Measurements from ENCODE around the gene IRX4.

Gene IRX4

DNA sequence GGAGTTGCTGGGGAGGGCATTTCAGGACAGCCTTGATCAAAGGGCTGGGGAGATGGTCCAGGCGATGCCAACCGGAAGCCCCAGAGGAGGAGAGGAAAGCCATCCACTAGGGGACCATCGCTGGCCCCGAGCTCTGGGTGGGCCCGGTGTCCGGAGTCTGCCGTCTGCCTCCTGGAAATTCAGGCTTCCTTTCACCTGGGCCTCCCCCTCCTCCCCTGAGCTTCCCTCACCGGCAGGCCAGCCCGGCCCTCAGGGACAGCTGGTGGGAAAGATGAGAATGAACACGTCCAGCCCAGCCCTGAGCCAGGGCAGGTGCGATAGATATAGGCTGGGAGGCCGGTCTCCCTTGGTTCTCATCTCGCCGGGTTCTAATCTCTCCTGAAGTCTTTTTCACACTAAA is 17.2 kb downstream of the IRX4 start:
- no peak overlapping the region for H3K4me2 ChIP-seq (ENCODE audit: insufficient read depth, low read length)
- no peaks in the 10 kb centered on the region for H3K4me1 ChIP-seq (ENCODE audit: insufficient read depth, low read length)
- no peaks in the 10 kb centered on the region; the same call in 1 of the 2 replicates for H4K20me1 ChIP-seq (ENCODE audit: insufficient read depth, low read length)
- H3K4me3 ChIP-seq (ENCODE audit: low read depth in 1 of 2, low read length in 2 of 2), result no peak overlapping the region
- peaks cover 9% of the 10 kb centered on the region for H3K27me3 ChIP-seq (ENCODE audit: insufficient read depth, low read length, poor library complexity)
- TF ChIP-seq, protein P1, sequence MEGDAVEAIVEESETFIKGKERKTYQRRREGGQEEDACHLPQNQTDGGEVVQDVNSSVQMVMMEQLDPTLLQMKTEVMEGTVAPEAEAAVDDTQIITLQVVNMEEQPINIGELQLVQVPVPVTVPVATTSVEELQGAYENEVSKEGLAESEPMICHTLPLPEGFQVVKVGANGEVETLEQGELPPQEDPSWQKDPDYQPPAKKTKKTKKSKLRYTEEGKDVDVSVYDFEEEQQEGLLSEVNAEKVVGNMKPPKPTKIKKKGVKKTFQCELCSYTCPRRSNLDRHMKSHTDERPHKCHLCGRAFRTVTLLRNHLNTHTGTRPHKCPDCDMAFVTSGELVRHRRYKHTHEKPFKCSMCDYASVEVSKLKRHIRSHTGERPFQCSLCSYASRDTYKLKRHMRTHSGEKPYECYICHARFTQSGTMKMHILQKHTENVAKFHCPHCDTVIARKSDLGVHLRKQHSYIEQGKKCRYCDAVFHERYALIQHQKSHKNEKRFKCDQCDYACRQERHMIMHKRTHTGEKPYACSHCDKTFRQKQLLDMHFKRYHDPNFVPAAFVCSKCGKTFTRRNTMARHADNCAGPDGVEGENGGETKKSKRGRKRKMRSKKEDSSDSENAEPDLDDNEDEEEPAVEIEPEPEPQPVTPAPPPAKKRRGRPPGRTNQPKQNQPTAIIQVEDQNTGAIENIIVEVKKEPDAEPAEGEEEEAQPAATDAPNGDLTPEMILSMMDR (IDR thresholded peaks at IDR 0.05; ENCODE audit: borderline replicate concordance, extremely low read depth, low read length, poor library complexity, severe bottlenecking), result no peak
- TF ChIP-seq EZH2 (IDR thresholded peaks at IDR 0.05; ENCODE audit: borderline replicate concordance, low read depth, low read length, severe bottlenecking), result no peak
- no peaks in the 10 kb centered on the region for H3K36me3 ChIP-seq (ENCODE audit: insufficient read depth, low read length)
- H2AFZ ChIP-seq (ENCODE audit: low read depth, low read length), result no peak overlapping the region
- H3K27ac ChIP-seq (ENCODE audit: low read length), result no peak overlapping the region
- DNase-seq (no peak), ATAC-seq (ENCODE audit: insufficient read depth, low read depth) (no peak)
- peaks cover 6% of the 10 kb centered on the region for H3K9me3 ChIP-seq (ENCODE audit: insufficient read depth, low read length, severe bottlenecking)
- H3K79me2 ChIP-seq (ENCODE audit: insufficient read depth, low read length), result no peaks in the 10 kb centered on the region
- no peak overlapping the region for H3K9ac ChIP-seq (ENCODE audit: low read depth, low read length)

DNA sequence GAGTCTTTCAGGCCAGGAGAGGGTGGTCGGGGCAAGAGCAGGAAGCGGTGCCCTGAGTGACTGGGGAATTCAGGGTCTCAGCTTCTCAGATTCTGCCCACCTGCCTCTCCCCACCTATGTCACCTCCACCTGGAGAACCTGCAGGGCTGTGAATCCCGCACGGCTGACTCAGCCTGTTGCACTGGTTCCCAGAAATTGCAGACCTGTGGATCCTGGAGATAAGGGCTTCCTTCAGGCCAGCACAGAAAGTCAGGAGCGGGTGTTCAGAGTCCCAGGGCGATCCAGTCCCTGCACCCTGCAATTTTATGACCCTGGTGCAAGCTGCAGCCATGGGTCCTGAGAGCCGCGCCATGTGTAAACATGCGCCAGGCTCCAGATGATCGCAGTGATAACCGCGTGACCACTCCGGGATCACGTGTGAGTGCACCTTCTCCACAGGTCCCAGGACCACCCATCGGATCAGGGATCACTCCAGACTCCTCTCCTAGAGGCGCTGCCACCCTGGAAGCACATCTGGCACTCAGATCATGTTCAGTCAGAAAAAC is 17.8 kb downstream of the IRX4 start:
- no peak overlapping the region for H3K27ac ChIP-seq (ENCODE audit: low read length)
- no peak for DNase-seq
- no peak overlapping the region for H3K4me2 ChIP-seq (ENCODE audit: insufficient read depth, low read length)
- H3K9me3 ChIP-seq (ENCODE audit: insufficient read depth, low read length, severe bottlenecking), result peaks cover under 1% of the 10 kb centered on the region
- peaks cover 9% of the 10 kb centered on the region for H3K27me3 ChIP-seq (ENCODE audit: insufficient read depth, low read length, poor library complexity)
- H2AFZ ChIP-seq (ENCODE audit: low read depth, low read length), result no peak overlapping the region
- no peak for ATAC-seq (ENCODE audit: insufficient read depth, low read depth)
- TF ChIP-seq EZH2 (IDR thresholded peaks at IDR 0.05; ENCODE audit: borderline replicate concordance, low read depth, low read length, severe bottlenecking), result no peak
- TF ChIP-seq, protein P1 (IDR thresholded peaks at IDR 0.05; ENCODE audit: borderline replicate concordance, extremely low read depth, low read length, poor library complexity, severe bottlenecking), result no peak
- H3K4me1 ChIP-seq (ENCODE audit: insufficient read depth, low read length), result no peaks in the 10 kb centered on the region
- no peaks in the 10 kb centered on the region for H3K36me3 ChIP-seq (ENCODE audit: insufficient read depth, low read length)
- H3K79me2 ChIP-seq (ENCODE audit: insufficient read depth, low read length), result no peaks in the 10 kb centered on the region
- no peak overlapping the region for H3K9ac ChIP-seq (ENCODE audit: low read depth, low read length)
- no peak overlapping the region for H3K4me3 ChIP-seq (ENCODE audit: low read depth in 1 of 2, low read length in 2 of 2)
- H4K20me1 ChIP-seq (ENCODE audit: insufficient read depth, low read length), result no peaks in the 10 kb centered on the region

DNA sequence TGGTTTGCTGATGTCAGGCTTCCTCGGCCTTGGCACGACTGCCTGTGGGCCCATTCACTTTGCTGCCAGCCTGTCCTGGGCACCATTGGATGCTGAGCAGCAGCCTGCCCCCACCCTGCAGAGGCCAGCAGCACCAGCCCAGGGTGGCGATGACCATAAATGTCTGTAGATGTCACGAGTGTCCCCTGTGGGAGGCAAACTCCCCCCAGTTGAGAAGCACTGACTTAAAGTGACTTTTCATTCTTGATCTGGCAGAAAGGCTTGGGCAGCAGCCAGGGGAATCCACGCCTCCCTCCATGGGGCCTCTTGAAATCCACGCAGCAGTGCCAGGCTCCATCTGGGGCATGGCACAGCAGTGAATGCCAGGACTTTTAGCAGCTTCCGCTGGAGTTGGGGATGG is 21.8 kb downstream of the IRX4 start:
- no peaks in the 10 kb centered on the region for H3K9me3 ChIP-seq (ENCODE audit: insufficient read depth, low read length, severe bottlenecking)
- H3K4me1 ChIP-seq (ENCODE audit: insufficient read depth, low read length), result no peaks in the 10 kb centered on the region
- no peak for ATAC-seq (ENCODE audit: insufficient read depth, low read depth)
- H3K27ac ChIP-seq (ENCODE audit: low read length), result no peak overlapping the region
- H3K4me3 ChIP-seq (ENCODE audit: low read depth in 1 of 2, low read length in 2 of 2), result no peak overlapping the region
- H3K79me2 ChIP-seq (ENCODE audit: insufficient read depth, low read length), result no peaks in the 10 kb centered on the region
- no peak overlapping the region for H3K4me2 ChIP-seq (ENCODE audit: insufficient read depth, low read length)
- H3K9ac ChIP-seq (ENCODE audit: low read depth, low read length), result no peak overlapping the region
- H2AFZ ChIP-seq (ENCODE audit: low read depth, low read length), result no peak overlapping the region
- H3K27me3 ChIP-seq (ENCODE audit: insufficient read depth, low read length, poor library complexity), result peaks cover 8% of the 10 kb centered on the region
- no peaks in the 10 kb centered on the region for H4K20me1 ChIP-seq (ENCODE audit: insufficient read depth, low read length)
- no peak for DNase-seq
- H3K36me3 ChIP-seq (ENCODE audit: insufficient read depth, low read length), result no peaks in the 10 kb centered on the region
- TF ChIP-seq, protein P1 (IDR thresholded peaks at IDR 0.05; ENCODE audit: borderline replicate concordance, extremely low read depth, low read length, poor library complexity, severe bottlenecking), result no peak
- TF ChIP-seq EZH2 (IDR thresholded peaks at IDR 0.05; ENCODE audit: borderline replicate concordance, low read depth, low read length, severe bottlenecking), result no peak

All from DND-41 (cell line).